HepG2 (cell line): ENCODE results near the gene SCN7A. TPM values are rescaled to one million over a fixed set of nuclear protein-coding genes. Genes with fewer than 3 reads are reported as not detected.

Source experiments
- FOXC1 ChIP-seq: sonication (generic); formaldehyde crosslinking; IDR thresholded peaks from 2 replicates; pipeline ENCODE4 v1.8.0; 2022; ENCODE audit warnings: mild to moderate bottlenecking, missing genetic modification reagents, borderline replicate concordance
- MBD4 ChIP-seq: IDR thresholded peaks from 2 replicates; pipeline ENCODE4 v1.6.1; 2012; ENCODE audit warnings: low read length, inconsistent platforms, borderline replicate concordance
- MTF2 ChIP-seq: sonication (generic); formaldehyde crosslinking; IDR thresholded peaks from 2 replicates; pipeline ENCODE4 v1.5.0; 2020; ENCODE audit warnings: missing genetic modification reagents, borderline replicate concordance
- RARA ChIP-seq: IDR thresholded peaks from 2 replicates; pipeline ENCODE4 v1.6.1; 2016; ENCODE audit warnings: missing genetic modification reagents, missing compliant biosample characterization
- RBAK ChIP-seq: sonication (generic); formaldehyde crosslinking; IDR thresholded peaks from 2 replicates; pipeline ENCODE4 v1.5.1; 2020; ENCODE audit warnings: mild to moderate bottlenecking, missing genetic modification reagents
- RBFOX2 ChIP-seq: fragments of 200-400 bp; formaldehyde crosslinking; IDR thresholded peaks from 2 replicates; pipeline ENCODE4 v1.6.1; 2017; ENCODE audit warnings: low read depth, mild to moderate bottlenecking, low read length
- STAG1 ChIP-seq: sonication (generic); formaldehyde crosslinking; IDR thresholded peaks from 2 replicates; pipeline ENCODE4 v1.4.0; 2020; ENCODE audit warnings: missing genetic modification reagents
- TCF7 ChIP-seq: sonication (generic); IDR thresholded peaks from 2 replicates; pipeline ENCODE4 v1.6.1; 2016; ENCODE audit warnings: antibody characterized with exemption, low read depth
- THAP11 ChIP-seq: IDR thresholded peaks from 2 replicates; pipeline ENCODE4 v1.6.1; 2016; ENCODE audit warnings: missing biosample characterization, missing genetic modification reagents
- ZNF225 ChIP-seq: sonication (generic); formaldehyde crosslinking; IDR thresholded peaks from 2 replicates; pipeline ENCODE4 v1.4.0; 2020; ENCODE audit warnings: mild to moderate bottlenecking, missing genetic modification reagents
- ZNF615 ChIP-seq: sonication (generic); formaldehyde crosslinking; IDR thresholded peaks from 2 replicates; pipeline ENCODE4 v1.5.0; 2020; ENCODE audit warnings: mild to moderate bottlenecking, missing genetic modification reagents, borderline replicate concordance
- polyA plus RNA-seq, 8 experiments: library from polyadenylated mRNA; depleted of rRNA in 3 of 8; stranded (reverse) in 7 of 8; unstranded in 1 of 8; fragments of >200 nt; fragmentation: Illumina TruSeq in 4 of 8; extraction: Trizol in 4 of 8; gene quantifications; 2 replicates each; pipeline versions ENCODE4 v1.2.1 to v1.2.3, GENCODE V29; 2011 to 2016; ENCODE audit warnings: low read depth in 4 of 8, missing spikeins in 1 of 8, mixed read lengths in 1 of 8; ENCODE audit not compliant: insufficient read depth in 1 of 8
- total RNA-seq, 5 experiments: library from RNA; depleted of rRNA; stranded (reverse); fragments of >200 nt; fragmentation: Illumina TruSeq; extraction: Trizol; gene quantifications; 2 replicates each; pipeline ENCODE4 v1.2.3, GENCODE V29; 2016; ENCODE audit warnings: low read depth in 1 of 5
- TF ChIP-seq, protein P1 (sequence below), 2 experiments: sonication (generic) in 1 of 2; formaldehyde crosslinking in 1 of 2; IDR thresholded peaks; 2 replicates each; pipeline versions ENCODE4 v1.4.0 to v1.6.1; 2016 to 2020; ENCODE audit warnings: borderline replicate concordance in 1 of 2, low read depth in 1 of 2, mild to moderate bottlenecking in 1 of 2, missing genetic modification reagents in 1 of 2
- TF ChIP-seq, protein P2 (sequence below): sonication (generic); formaldehyde crosslinking; IDR thresholded peaks from 2 replicates; pipeline ENCODE4 v1.4.0; 2020; ENCODE audit warnings: mild to moderate bottlenecking, missing genetic modification reagents
- TF ChIP-seq, protein P3 (sequence below): sonication (generic); formaldehyde crosslinking; IDR thresholded peaks from 2 replicates; pipeline ENCODE4 v1.8.0; 2023; ENCODE audit warnings: mild to moderate bottlenecking, missing genetic modification reagents
- TF ChIP-seq, protein P4 (sequence below): sonication (generic); formaldehyde crosslinking; IDR thresholded peaks from 2 replicates; pipeline ENCODE4 v1.5.1; 2020; ENCODE audit warnings: mild to moderate bottlenecking, missing genetic modification reagents, borderline replicate concordance

SCN7A gene
- total and polyA plus RNA-seq, 2 of the 13 experiments (the other 11 are each of a cell fraction or from before 2014, with no cell fraction given), result 0.01 TPM; not detected in 1

DNA sequence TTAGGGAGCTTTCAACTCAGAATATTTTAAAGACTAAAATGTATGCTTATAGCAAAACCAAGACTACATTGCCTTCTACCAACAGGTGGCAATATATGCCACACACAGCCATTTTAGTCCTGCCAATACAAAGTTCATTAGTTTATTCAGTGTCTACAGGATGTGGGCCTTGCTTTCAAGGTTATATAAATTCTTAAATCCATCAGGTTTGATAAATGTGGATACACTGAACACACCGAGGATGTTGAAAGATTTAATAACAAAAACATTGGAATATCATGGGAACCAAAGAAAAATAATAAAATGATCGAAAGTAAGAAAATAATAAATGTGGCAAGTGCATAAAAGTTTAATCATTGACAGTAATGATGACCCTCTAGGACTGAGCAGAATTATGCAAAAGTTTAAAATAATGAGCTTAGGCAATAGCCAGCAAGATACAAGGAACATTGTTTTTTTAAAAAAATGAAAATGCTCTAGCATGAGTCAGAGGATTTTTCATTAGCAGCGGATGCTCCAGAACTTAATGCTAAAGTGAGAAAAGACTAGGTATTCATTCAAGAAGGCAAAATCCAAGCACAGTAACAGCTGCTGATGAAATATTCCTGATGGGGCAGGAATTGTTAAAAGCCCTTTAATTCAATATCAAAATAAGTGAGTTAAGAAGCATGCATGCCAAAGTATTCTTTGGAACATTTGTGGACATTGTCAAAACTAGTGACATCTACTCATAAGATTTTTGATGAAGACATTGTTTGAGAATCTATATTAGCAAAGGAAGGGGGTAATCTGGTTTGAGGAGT lies 132.5 kb downstream of the SCN7A start (continued):
- TF ChIP-seq, protein P1, sequence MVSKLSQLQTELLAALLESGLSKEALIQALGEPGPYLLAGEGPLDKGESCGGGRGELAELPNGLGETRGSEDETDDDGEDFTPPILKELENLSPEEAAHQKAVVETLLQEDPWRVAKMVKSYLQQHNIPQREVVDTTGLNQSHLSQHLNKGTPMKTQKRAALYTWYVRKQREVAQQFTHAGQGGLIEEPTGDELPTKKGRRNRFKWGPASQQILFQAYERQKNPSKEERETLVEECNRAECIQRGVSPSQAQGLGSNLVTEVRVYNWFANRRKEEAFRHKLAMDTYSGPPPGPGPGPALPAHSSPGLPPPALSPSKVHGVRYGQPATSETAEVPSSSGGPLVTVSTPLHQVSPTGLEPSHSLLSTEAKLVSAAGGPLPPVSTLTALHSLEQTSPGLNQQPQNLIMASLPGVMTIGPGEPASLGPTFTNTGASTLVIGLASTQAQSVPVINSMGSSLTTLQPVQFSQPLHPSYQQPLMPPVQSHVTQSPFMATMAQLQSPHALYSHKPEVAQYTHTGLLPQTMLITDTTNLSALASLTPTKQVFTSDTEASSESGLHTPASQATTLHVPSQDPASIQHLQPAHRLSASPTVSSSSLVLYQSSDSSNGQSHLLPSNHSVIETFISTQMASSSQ (IDR thresholded peaks at IDR 0.05; ENCODE audit: low read depth), result no peak
- TF ChIP-seq, protein P1 (CRISPR knock-in tag; IDR thresholded peaks at IDR 0.05; ENCODE audit: borderline replicate concordance), result no peak
- TF ChIP-seq MTF2 (CRISPR knock-in tag) (no peak), RBFOX2 (no peak), STAG1 (CRISPR knock-in tag) (peak; percentile 89), RARA (peak; percentile 61), THAP11 (CRISPR knock-in tag) (peak; percentile 54), TCF7 (no peak), ZNF225 (CRISPR knock-in tag) (no peak), FOXC1 (CRISPR knock-in tag) (no peak), RBAK (no peak), ZNF615 (CRISPR knock-in tag) (no peak), MBD4 (no peak)
- TF ChIP-seq, protein P2, sequence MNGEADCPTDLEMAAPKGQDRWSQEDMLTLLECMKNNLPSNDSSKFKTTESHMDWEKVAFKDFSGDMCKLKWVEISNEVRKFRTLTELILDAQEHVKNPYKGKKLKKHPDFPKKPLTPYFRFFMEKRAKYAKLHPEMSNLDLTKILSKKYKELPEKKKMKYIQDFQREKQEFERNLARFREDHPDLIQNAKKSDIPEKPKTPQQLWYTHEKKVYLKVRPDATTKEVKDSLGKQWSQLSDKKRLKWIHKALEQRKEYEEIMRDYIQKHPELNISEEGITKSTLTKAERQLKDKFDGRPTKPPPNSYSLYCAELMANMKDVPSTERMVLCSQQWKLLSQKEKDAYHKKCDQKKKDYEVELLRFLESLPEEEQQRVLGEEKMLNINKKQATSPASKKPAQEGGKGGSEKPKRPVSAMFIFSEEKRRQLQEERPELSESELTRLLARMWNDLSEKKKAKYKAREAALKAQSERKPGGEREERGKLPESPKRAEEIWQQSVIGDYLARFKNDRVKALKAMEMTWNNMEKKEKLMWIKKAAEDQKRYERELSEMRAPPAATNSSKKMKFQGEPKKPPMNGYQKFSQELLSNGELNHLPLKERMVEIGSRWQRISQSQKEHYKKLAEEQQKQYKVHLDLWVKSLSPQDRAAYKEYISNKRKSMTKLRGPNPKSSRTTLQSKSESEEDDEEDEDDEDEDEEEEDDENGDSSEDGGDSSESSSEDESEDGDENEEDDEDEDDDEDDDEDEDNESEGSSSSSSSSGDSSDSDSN (CRISPR knock-in tag), result no peak
- TF ChIP-seq, protein P3, sequence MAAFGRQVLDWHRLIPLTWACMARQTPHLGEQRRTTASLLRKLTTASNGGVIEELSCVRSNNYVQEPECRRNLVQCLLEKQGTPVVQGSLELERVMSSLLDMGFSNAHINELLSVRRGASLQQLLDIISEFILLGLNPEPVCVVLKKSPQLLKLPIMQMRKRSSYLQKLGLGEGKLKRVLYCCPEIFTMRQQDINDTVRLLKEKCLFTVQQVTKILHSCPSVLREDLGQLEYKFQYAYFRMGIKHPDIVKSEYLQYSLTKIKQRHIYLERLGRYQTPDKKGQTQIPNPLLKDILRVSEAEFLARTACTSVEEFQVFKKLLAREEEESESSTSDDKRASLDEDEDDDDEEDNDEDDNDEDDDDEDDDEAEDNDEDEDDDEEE, result no peak
- TF ChIP-seq, protein P4, sequence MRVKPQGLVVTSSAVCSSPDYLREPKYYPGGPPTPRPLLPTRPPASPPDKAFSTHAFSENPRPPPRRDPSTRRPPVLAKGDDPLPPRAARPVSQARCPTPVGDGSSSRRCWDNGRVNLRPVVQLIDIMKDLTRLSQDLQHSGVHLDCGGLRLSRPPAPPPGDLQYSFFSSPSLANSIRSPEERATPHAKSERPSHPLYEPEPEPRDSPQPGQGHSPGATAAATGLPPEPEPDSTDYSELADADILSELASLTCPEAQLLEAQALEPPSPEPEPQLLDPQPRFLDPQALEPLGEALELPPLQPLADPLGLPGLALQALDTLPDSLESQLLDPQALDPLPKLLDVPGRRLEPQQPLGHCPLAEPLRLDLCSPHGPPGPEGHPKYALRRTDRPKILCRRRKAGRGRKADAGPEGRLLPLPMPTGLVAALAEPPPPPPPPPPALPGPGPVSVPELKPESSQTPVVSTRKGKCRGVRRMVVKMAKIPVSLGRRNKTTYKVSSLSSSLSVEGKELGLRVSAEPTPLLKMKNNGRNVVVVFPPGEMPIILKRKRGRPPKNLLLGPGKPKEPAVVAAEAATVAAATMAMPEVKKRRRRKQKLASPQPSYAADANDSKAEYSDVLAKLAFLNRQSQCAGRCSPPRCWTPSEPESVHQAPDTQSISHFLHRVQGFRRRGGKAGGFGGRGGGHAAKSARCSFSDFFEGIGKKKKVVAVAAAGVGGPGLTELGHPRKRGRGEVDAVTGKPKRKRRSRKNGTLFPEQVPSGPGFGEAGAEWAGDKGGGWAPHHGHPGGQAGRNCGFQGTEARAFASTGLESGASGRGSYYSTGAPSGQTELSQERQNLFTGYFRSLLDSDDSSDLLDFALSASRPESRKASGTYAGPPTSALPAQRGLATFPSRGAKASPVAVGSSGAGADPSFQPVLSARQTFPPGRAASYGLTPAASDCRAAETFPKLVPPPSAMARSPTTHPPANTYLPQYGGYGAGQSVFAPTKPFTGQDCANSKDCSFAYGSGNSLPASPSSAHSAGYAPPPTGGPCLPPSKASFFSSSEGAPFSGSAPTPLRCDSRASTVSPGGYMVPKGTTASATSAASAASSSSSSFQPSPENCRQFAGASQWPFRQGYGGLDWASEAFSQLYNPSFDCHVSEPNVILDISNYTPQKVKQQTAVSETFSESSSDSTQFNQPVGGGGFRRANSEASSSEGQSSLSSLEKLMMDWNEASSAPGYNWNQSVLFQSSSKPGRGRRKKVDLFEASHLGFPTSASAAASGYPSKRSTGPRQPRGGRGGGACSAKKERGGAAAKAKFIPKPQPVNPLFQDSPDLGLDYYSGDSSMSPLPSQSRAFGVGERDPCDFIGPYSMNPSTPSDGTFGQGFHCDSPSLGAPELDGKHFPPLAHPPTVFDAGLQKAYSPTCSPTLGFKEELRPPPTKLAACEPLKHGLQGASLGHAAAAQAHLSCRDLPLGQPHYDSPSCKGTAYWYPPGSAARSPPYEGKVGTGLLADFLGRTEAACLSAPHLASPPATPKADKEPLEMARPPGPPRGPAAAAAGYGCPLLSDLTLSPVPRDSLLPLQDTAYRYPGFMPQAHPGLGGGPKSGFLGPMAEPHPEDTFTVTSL (CRISPR knock-in tag), result no peak
